SK-N-SH treated with all-trans-retinoic acid at 6 μM for 48 hours (cell line): ENCODE results near the gene SPHK2.

Experiments used
- ATAC-seq: fragments of 200-7000 bp; cut with Tn5 transposase; 3 replicates; pipeline ENCODE4 v1.9.1; 2020; ENCODE audit warnings: mild to moderate bottlenecking, moderate library complexity
- ARNTL ChIP-seq: fragments of 450-650 bp; formaldehyde crosslinking; IDR thresholded peaks from 2 replicates; pipeline ENCODE4 v1.5.0; 2020; ENCODE audit warnings: low read depth, mild to moderate bottlenecking, moderate library complexity, borderline replicate concordance
- BACH2 ChIP-seq: fragments of 250-450 bp; sonication (Bioruptor Pico); IDR thresholded peaks from 2 replicates; pipeline ENCODE4 v1.9.0; 2021; ENCODE audit warnings: mild to moderate bottlenecking, borderline replicate concordance
- CREB5 ChIP-seq: fragments of 250-450 bp; sonication (Bioruptor Pico); IDR thresholded peaks from 2 replicates; pipeline ENCODE4 v1.5.1; 2020; ENCODE audit warnings: low read depth, mild to moderate bottlenecking, moderate library complexity
- CSDC2 ChIP-seq: fragments of 250-450 bp; sonication (Bioruptor Pico); IDR thresholded peaks from 2 replicates; pipeline ENCODE4 v1.5.0; 2020; ENCODE audit warnings: mild to moderate bottlenecking, moderate library complexity
- CSRNP3 ChIP-seq: fragments of 250-450 bp; sonication (Bioruptor Pico); IDR thresholded peaks from 2 replicates; pipeline ENCODE4 v1.5.1; 2021; ENCODE audit warnings: mild to moderate bottlenecking, moderate library complexity
- ESRRG ChIP-seq: fragments of 250-450 bp; sonication (Bioruptor Pico); IDR thresholded peaks from 2 replicates; pipeline ENCODE4 v1.6.1; 2021; ENCODE audit warnings: mild to moderate bottlenecking
- GLIS3 ChIP-seq: fragments of 250-450 bp; sonication (Bioruptor Pico); IDR thresholded peaks from 2 replicates; pipeline ENCODE4 v1.5.0; 2020; ENCODE audit warnings: mild to moderate bottlenecking, moderate library complexity
- ISL1 ChIP-seq: fragments of 250-450 bp; sonication (Bioruptor Pico); IDR thresholded peaks from 2 replicates; pipeline ENCODE4 v2.1.2; 2022; ENCODE audit warnings: mild to moderate bottlenecking, moderate library complexity
- OSR1 ChIP-seq: fragments of 250-450 bp; sonication (Bioruptor Pico); IDR thresholded peaks from 2 replicates; pipeline ENCODE4 v1.8.0; 2022; ENCODE audit warnings: moderate library complexity, mild to moderate bottlenecking, inconsistent platforms
- PATZ1 ChIP-seq: fragments of 250-450 bp; sonication (Bioruptor Pico); IDR thresholded peaks from 2 replicates; pipeline ENCODE4 v1.8.0; 2020; ENCODE audit warnings: mild to moderate bottlenecking, moderate library complexity, borderline replicate concordance
- POU6F1 ChIP-seq: fragments of 250-450 bp; sonication (Bioruptor Pico); IDR thresholded peaks from 2 replicates; pipeline ENCODE4 v1.8.0; 2021; ENCODE audit warnings: low read depth, mild to moderate bottlenecking, moderate library complexity, borderline replicate concordance
- PPARA ChIP-seq: fragments of 250-450 bp; sonication (Bioruptor Pico); IDR thresholded peaks from 2 replicates; pipeline ENCODE4 v1.5.0; 2020; ENCODE audit warnings: mild to moderate bottlenecking, borderline replicate concordance
- RARB ChIP-seq: fragments of 250-450 bp; sonication (Bioruptor Pico); IDR thresholded peaks from 2 replicates; pipeline ENCODE4 v1.8.0; 2021; ENCODE audit warnings: mild to moderate bottlenecking, moderate library complexity
- TOX ChIP-seq: fragments of 250-450 bp; sonication (Bioruptor Pico); IDR thresholded peaks from 2 replicates; pipeline ENCODE4 v1.8.0; 2021; ENCODE audit warnings: mild to moderate bottlenecking, moderate library complexity, borderline replicate concordance
- TSHZ2 ChIP-seq: fragments of 250-450 bp; sonication (Bioruptor Pico); IDR thresholded peaks from 2 replicates; pipeline ENCODE4 v1.5.0; 2020; ENCODE audit warnings: mild to moderate bottlenecking, moderate library complexity
- ZC3H10 ChIP-seq: fragments of 250-450 bp; sonication (Bioruptor Pico); IDR thresholded peaks from 2 replicates; pipeline ENCODE4 v1.5.1; 2021; ENCODE audit warnings: mild to moderate bottlenecking, moderate library complexity
- ZFP30 ChIP-seq: fragments of 450-650 bp; formaldehyde crosslinking; IDR thresholded peaks from 2 replicates; pipeline ENCODE4 v1.5.0; 2022; ENCODE audit warnings: mild to moderate bottlenecking, moderate library complexity
- ZNF565 ChIP-seq: fragments of 450-650 bp; formaldehyde crosslinking; conservative IDR thresholded peaks from 2 replicates; pipeline ENCODE4 v1.5.0; 2020; ENCODE audit warnings: low read depth, mild to moderate bottlenecking, moderate library complexity
- ZNF8 ChIP-seq: fragments of 450-650 bp; formaldehyde crosslinking; IDR thresholded peaks from 2 replicates; pipeline ENCODE4 v1.5.0; 2020; ENCODE audit warnings: mild to moderate bottlenecking, moderate library complexity

Gene SPHK2

GRCh38 chr19:48596237-48596636 is 23.1 kb upstream of the SPHK2 start:
- no peak for TF ChIP-seq OSR1 (CRISPR knock-in tag)
- no peak for TF ChIP-seq ZFP30 (CRISPR knock-in tag)
- no peak for TF ChIP-seq CSDC2 (CRISPR knock-in tag)
- no peak for TF ChIP-seq POU6F1 (CRISPR knock-in tag)
- TF ChIP-seq PATZ1 (CRISPR knock-in tag) = no peak
- no peak for TF ChIP-seq GLIS3 (CRISPR knock-in tag)
- TF ChIP-seq ESRRG = no peak
- ATAC-seq = no peak

- ATAC-seq = no peak
- TF ChIP-seq ZC3H10 = no peak
These were observed 22.4 kb upstream of the SPHK2 start for GRCh38 chr19:48596679-48597465.

- TF ChIP-seq TOX = no peak
- no peak for TF ChIP-seq PPARA (CRISPR knock-in tag)
- TF ChIP-seq CSDC2 (CRISPR knock-in tag) = no peak
- TF ChIP-seq RARB (CRISPR knock-in tag) = no peak
- TF ChIP-seq TSHZ2 (CRISPR knock-in tag) = no peak
- no peak for TF ChIP-seq ISL1
- no peak for TF ChIP-seq ZNF8 (CRISPR knock-in tag)
- no peak for TF ChIP-seq CSRNP3
- TF ChIP-seq BACH2 (CRISPR knock-in tag) = no peak
- no peak for TF ChIP-seq ESRRG
- TF ChIP-seq ZNF565 = no peak
- no peak for TF ChIP-seq OSR1 (CRISPR knock-in tag)
- TF ChIP-seq ZC3H10 = no peak
- no peak for TF ChIP-seq POU6F1 (CRISPR knock-in tag)
- TF ChIP-seq ARNTL (CRISPR knock-in tag) = no peak
- no peak for TF ChIP-seq CREB5 (CRISPR knock-in tag)
- TF ChIP-seq GLIS3 (CRISPR knock-in tag) = no peak
- no peak for ATAC-seq
These were observed 20.2 kb upstream of the SPHK2 start for GRCh38 chr19:48598996-48599700.
